ENCODE data around the gene KIR2DL4. TPM values are rescaled to one million over a fixed set of nuclear protein-coding genes. Genes with fewer than 3 reads are reported as not detected.
A peak's percentile ranks its signal among the peaks of the same experiment; 100 is the strongest.
"Not testable (repeated sequence)": the region's sequence is repeated elsewhere in the genome, so short reads cannot be mapped to it uniquely, and the experiment has no call there.

Gene KIR2DL4
- total RNA-seq, 1 donor from 2014 or later = 0.38 TPM

DNA sequence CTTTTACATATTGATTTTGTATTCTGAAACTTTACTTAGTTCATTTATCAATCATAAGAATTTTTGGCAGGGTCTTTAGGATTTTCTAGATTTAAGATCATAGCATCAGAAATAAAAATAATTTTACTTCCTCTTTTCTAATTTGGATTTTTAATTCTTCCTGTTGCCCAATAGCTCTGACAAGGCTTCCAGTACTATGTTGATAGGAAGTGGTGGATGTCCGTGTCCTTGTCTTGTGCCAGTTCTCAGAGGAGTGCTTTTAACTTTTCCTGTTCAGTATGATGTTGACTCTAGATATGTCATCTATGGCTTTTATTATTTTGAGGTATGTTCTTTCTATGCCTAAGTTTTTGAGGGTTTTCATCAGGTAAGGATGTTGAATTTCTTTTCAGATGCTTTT is 7.7 kb upstream of the KIR2DL4 start:
- H3K27ac ChIP-seq = no peak overlapping the region

GRCh38 chr19:54804101-54804500 is 691 bp downstream of the KIR2DL4 start:
- TF ChIP-seq, protein P1, sequence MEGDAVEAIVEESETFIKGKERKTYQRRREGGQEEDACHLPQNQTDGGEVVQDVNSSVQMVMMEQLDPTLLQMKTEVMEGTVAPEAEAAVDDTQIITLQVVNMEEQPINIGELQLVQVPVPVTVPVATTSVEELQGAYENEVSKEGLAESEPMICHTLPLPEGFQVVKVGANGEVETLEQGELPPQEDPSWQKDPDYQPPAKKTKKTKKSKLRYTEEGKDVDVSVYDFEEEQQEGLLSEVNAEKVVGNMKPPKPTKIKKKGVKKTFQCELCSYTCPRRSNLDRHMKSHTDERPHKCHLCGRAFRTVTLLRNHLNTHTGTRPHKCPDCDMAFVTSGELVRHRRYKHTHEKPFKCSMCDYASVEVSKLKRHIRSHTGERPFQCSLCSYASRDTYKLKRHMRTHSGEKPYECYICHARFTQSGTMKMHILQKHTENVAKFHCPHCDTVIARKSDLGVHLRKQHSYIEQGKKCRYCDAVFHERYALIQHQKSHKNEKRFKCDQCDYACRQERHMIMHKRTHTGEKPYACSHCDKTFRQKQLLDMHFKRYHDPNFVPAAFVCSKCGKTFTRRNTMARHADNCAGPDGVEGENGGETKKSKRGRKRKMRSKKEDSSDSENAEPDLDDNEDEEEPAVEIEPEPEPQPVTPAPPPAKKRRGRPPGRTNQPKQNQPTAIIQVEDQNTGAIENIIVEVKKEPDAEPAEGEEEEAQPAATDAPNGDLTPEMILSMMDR (IDR thresholded peaks at IDR 0.05) = no peak
- Histone ChIP-seq H3K4me3 (no peak overlapping the region), H3K9me3 (no peaks in the 10 kb centered on the region), H3K4me1 (no peaks in the 10 kb centered on the region), H3K27me3 (ENCODE audit: low read depth) (no peaks in the 10 kb centered on the region), H3K36me3 (no peaks in the 10 kb centered on the region), H3K27ac (no peak overlapping the region)
- DNase-seq = no peak
- peak in 1 of 2 donors; percentile 53 for ATAC-seq
- intact Hi-C loops (cut with DNase I) = no loop called here

More for the DNA sequence above, 7.7 kb upstream of the KIR2DL4 start:
- ATAC-seq = no peak
- intact Hi-C loops (cut with DNase I) = no loop called here
- no peaks in the 10 kb centered on the region for H3K4me1 ChIP-seq
- H3K9me3 ChIP-seq = no peaks in the 10 kb centered on the region
- no peaks in the 10 kb centered on the region for H3K36me3 ChIP-seq
- peaks cover 9% of the 10 kb centered on the region for H3K27me3 ChIP-seq (ENCODE audit: low read depth)
- DNase-seq = no peak
- TF ChIP-seq, protein P1 (IDR thresholded peaks at IDR 0.05) = no peak
- H3K4me3 ChIP-seq = no peak overlapping the region

DNA sequence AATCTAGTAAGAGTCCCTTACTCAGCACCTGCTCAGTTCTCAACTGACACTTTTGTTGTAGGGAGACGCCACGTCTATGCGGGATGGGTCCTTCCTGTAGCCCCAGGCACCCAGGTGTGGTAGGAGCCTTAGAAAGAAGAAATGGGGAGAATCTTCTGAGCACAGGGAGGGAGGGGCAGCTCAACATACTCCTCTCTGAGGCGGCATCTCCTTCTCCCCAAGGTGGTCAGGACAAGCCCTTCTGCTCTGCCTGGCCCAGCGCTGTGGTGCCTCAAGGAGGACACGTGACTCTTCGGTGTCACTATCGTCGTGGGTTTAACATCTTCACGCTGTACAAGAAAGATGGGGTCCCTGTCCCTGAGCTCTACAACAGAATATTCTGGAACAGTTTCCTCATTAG is 1.2 kb downstream of the KIR2DL4 start:
- no peaks in the 10 kb centered on the region for H3K9me3 ChIP-seq
- H3K27ac ChIP-seq = no peak overlapping the region
- no peaks in the 10 kb centered on the region for H3K4me1 ChIP-seq
- H3K27me3 ChIP-seq (ENCODE audit: low read depth) = no peaks in the 10 kb centered on the region
- TF ChIP-seq, protein P1 (IDR thresholded peaks at IDR 0.05) = no peak
- H3K4me3 ChIP-seq = no peak overlapping the region
- intact Hi-C loops (cut with DNase I) = no loop called here
- DNase-seq (no peak), ATAC-seq (no peak)
- no peaks in the 10 kb centered on the region for H3K36me3 ChIP-seq

- TF ChIP-seq, protein P1 (IDR thresholded peaks at IDR 0.05) = no peak
- H3K36me3 ChIP-seq = no peaks in the 10 kb centered on the region
- H3K4me1 ChIP-seq = no peaks in the 10 kb centered on the region
- H3K4me3 ChIP-seq = no peak overlapping the region
- H3K27ac ChIP-seq = no peak overlapping the region
- no peaks in the 10 kb centered on the region for H3K9me3 ChIP-seq
- ATAC-seq = no peak
- intact Hi-C loops (cut with DNase I) = no loop called here
- H3K27me3 ChIP-seq (ENCODE audit: low read depth) = no peaks in the 10 kb centered on the region
- no peak for DNase-seq
These were observed 2.5 kb downstream of the KIR2DL4 start for GRCh38 chr19:54805665-54806515.

GRCh38 chr19:54806516-54806838 is 3.1 kb downstream of the KIR2DL4 start:
- H3K4me1 ChIP-seq = no peaks in the 10 kb centered on the region
- ATAC-seq (no peak), DNase-seq (no peak)
- no peak overlapping the region for H3K27ac ChIP-seq
- H3K36me3 ChIP-seq = no peaks in the 10 kb centered on the region
- TF ChIP-seq, protein P1 (IDR thresholded peaks at IDR 0.05) = no peak
- no peak overlapping the region for H3K4me3 ChIP-seq
- intact Hi-C loops (cut with DNase I) = no loop called here
- H3K27me3 ChIP-seq (ENCODE audit: low read depth) = no peaks in the 10 kb centered on the region
- H3K9me3 ChIP-seq = no peaks in the 10 kb centered on the region

- H3K36me3 ChIP-seq; DNase-seq; H3K27ac ChIP-seq; H3K4me1 ChIP-seq; H3K9me3 ChIP-seq; H3K4me3 ChIP-seq; H3K27me3 ChIP-seq (ENCODE audit: low read depth); intact Hi-C loops (cut with DNase I); ATAC-seq: not testable (repeated sequence)
These were observed 11.2 kb downstream of the KIR2DL4 start for GRCh38 chr19:54814571-54814970.

DNA sequence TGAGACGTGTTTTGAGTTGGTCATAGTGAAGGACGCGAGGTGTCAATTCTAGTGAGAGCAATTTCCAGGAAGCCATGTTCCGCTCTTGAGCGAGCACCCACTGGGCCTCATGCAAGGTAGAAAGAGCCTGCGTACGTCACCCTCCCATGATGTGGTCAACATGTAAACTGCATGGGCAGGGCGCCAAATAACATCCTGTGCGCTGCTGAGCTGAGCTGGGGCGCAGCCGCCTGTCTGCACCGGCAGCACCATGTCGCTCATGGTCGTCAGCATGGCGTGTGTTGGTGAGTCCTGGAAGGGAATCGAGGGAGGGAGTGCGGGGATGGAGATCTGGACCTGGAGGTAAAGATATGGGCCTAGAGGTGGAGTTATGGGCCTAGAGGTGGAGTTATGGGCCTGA is 12.8 kb downstream of the KIR2DL4 start, which contains the start of gene KIR3DL1:
KIR3DL1 (plus strand) TSS at position 218 of the 400 bp plus-strand sequence.
- H3K4me3 ChIP-seq; H3K27me3 ChIP-seq (ENCODE audit: low read depth); ATAC-seq; H3K36me3 ChIP-seq; H3K4me1 ChIP-seq; intact Hi-C loops (cut with DNase I); H3K27ac ChIP-seq; H3K9me3 ChIP-seq; DNase-seq: not testable (repeated sequence)
